ENCODE measurements around the gene KRTAP9-2.
"Not testable (repeated sequence)": the region's sequence is repeated elsewhere in the genome, so short reads cannot be mapped to it uniquely, and the experiment has no call there.

The KRTAP9-2 gene, protein sequence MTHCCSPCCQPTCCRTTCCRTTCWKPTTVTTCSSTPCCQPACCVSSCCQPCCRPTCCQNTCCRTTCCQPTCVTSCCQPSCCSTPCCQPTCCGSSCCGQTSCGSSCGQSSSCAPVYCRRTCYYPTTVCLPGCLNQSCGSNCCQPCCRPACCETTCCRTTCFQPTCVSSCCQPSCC

DNA sequence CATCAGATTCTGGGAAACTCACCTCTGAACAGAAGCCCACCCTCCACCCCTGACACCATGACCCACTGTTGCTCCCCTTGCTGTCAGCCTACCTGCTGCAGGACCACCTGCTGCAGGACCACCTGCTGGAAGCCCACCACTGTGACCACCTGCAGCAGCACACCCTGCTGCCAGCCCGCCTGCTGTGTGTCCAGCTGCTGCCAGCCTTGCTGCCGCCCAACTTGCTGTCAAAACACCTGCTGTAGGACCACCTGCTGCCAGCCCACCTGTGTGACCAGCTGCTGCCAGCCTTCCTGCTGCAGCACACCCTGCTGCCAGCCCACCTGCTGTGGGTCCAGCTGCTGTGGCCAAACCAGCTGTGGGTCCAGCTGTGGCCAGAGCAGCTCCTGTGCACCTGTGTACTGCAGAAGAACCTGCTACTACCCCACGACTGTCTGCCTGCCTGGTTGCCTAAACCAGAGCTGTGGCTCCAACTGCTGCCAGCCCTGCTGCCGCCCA lies at the start of gene KRTAP9-2:
Gene KRTAP9-2, plus strand, starts transcription at position 51 of the 498 bp plus-strand sequence. Its CDS starts 7 bp downstream, at position 58.
- not testable (repeated sequence) for DNase-seq

DNA sequence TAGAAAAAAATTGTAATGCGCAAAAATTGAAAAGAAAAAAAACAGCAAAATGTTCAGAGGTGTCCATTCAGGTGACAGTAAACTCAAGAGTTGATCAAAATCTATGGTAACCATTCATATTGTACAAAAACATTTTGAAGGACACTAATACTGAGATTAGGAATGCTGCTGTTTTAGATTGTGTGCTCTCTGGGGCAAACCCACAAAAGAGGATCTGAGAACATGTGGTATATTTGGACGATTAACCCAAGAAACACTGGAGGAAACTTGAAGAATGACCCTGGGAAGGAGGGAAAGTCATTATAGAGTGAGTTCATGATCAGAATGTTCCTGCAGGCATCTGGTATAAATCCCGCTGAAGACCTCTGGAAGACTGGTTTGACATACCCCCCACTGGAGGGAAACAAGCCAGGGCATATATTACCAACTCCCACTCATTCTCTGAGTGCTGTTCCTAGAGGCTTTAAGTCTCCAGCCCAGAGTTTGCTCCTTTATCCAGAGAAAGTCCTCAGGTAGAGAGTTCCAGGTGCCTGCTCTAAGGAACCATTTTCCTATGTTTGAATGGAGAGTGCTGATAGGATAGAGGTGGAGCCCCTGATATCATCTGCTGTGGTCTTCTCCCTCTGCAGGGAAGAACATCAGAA lies 49.6 kb upstream of the KRTAP9-2 start:
- DNase-seq = no peak

DNA sequence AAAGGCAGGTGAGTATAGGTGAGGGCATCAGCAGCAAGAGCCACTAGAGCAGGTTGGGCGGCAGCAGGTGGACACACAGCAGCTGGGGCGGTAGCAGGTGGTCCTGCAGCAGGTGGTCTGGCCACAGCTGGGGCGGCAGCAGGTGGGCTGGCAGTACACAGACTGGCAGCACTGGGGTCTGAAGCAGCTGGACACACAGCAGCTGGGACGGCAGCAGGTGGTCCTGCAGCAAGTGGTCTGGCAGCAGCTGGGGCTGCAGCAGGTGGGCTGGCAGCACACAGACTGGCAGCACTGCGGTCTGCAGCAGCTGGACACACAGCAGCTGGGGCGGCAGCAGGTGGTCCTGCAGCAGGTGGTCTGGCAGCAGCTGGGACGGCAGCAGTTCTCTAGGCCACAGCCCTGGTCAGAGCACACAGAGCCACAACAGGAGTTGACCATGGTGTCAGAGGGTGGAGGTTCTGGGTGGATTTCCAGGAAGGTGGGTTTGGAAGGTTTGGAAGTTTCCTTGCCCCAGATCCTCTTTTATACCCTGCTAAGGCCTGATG lies 48.6 kb upstream of the KRTAP9-2 start, which contains the start of gene KRTAP4-2:
Gene KRTAP4-2, minus strand, starts transcription at position 495 of the 545 bp plus-strand sequence. Its CDS starts 57 bp downstream, at position 438.
- no peak for DNase-seq

DNA sequence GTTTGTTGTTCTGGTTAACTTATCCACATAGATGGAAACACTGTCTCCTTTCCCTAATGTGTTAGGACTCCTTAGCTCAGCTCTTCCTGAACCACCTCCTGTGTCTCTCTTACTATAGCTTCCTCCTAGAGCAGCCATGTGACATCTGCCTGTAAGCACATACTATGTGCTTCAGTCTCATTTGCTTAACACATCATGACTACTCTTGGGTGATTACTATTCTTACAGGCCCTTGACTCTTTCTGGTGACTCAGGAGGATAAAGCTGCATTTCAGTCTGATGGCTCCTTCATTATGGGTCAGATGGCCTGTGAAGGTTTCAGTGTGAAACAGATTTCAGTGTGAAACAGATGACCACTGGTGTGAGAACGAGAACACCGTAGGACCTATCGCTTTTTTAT lies 48.1 kb upstream of the KRTAP9-2 start:
- DNase-seq = no peak

DNA sequence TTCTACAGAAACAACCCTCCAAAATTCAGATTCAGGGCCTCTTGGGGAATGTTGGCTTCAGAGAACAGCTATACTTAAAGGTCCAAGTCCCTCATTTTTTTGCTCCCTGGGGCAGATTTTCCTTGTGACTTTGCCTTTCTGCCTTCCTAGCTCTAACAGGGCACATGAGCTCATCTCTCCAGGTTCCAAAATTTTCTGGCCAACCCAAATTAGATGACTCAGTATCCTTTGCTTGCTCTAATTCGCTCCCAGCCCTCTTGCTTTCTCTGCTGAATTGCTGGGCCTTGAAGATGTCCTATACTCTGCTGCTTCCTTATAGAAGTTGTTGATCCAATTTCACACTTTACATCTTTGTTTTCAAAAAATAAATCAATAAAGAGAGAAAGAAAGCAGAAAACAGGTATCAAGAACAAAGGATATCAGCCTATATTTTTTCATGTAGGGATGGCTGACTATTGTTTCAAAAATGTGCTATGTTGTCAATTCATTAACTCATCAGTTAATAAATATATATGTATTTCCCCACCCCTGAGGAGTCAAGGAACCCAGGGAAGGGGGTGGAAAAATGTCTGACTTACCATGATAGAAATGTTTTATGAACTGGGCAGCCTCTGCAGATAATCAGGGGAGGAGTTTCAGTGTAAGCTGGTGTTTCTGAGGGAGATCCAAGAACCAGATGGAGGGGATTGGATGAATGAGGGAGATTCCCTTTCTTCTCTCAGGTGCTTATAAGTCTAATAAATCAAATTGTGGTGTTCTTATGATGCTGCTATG lies 47.4 kb upstream of the KRTAP9-2 start:
- DNase-seq = no peak

DNA sequence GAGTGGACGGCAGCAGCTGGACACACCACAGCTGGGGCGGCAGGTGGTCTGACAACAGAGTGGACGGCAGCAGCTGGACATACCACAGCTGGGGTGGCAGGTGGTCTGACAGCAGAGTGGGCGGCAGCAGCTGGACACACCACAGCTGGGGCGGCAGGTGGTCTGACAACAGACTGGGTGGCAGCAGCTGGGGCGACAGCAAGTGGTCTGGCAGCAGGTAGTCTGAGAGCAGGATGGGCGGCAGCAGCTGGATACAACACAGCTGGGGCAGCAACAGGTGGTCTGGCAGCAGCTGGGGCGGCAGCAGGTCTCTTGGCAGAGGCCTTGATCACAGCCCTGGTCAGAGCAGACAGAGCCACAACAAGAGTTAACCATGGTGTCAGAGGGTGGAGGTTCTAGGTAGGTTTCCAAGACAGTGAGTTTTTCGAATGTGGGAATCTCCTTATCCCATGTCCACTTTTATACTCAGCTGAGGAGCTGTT lies 41.9 kb upstream of the KRTAP9-2 start, which contains the start of gene KRTAP4-1:
Gene KRTAP4-1, minus strand, starts transcription at position 432 of the 482 bp plus-strand sequence. Its CDS starts 57 bp downstream, at position 375.
- DNase-seq = no peak

DNA sequence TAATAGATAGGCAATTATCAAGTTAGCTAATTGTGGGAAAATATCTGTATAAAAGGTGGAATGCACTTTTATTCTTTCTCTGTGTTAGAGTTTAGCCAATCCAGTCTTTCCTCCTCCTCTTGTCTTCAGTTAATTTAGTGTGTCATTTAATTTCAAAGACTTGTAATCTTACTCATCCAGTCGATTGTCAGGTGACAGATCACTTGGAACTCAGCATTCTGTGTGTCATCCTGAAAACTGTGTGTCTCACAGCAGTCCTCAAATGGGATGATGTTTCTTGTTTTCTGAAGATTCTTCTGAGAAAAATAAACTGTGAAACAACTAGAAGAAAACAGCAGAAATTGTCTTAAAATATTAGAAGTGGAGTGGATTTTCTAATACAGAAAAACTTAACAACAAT lies 41.4 kb upstream of the KRTAP9-2 start:
- no peak for DNase-seq

DNA sequence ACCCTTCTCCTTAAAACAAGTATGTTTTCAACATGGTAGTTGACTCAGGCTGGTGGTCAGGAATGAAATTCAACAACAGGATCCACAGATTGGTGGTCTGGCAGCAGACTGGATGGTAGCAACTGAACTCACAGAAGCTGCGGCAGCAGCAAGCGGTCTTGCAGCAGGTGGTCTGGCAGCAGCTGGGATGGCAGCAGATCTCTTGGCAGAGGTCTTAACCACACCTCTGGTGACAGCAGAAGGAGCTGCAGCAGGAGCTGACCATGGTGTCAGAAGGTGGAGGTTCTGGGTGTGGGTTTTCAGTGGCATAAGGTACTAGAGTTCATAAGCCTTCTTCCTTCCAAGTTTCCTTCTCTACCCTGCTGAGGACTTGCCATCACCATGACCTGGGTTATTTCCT lies 39.6 kb upstream of the KRTAP9-2 start:
- DNase-seq = no peak

DNA sequence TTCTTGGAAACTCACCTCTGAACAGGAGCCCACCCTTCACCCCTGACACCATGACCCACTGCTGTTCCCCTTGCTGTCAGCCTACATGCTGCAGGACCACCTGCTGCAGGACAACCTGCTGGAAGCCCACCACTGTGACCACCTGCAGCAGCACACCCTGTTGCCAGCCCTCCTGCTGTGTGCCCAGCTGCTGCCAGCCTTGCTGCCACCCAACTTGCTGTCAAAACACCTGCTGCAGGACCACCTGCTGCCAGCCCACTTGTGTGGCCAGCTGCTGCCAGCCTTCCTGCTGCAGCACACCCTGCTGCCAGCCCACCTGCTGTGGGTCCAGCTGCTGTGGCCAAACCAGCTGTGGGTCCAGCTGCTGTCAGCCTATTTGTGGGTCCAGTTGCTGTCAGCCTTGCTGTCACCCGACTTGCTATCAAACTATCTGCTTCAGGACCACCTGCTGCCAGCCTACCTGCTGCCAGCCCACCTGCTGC lies 36.6 kb upstream of the KRTAP9-2 start, which contains the start of gene KRTAP9-1:
Gene KRTAP9-1, plus strand, starts transcription at position 51 of the 482 bp plus-strand sequence. Its CDS starts 0 bp downstream, at position 51.
- DNase-seq = not testable (repeated sequence)

DNA sequence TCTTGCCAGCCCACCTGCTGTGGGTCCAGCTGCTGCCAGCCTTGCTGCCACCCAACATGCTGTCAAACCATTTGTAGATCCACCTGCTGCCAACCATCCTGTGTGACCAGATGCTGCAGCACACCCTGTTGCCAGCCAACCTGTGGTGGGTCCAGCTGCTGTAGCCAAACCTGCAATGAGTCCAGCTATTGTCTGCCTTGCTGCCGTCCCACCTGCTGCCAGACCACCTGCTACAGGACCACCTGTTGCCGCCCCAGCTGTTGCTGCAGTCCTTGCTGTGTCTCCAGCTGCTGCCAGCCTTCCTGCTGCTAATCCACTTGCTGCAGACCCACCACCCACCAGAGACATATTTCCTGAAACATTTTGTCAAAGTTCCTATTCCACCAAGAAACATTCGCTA lies 36.1 kb upstream of the KRTAP9-2 start:
- no peak for DNase-seq

DNA sequence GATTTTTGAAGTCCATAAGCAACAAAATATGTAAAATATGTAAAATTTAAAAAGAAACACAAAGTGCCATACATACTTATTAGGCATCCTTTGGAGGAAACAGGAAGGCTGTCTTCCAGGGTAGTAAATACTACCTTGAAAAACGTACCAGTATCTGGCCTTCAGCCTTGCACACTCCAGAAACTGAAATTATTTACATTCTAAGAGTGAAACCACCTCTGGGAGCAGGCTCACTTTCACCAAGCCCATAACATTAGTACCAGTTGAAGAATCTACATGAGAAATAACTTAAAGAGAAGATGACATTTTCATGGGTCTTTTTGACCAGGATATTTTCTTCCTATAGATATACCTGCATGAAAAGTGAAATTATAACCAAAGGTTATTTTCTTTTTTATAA lies 30.4 kb upstream of the KRTAP9-2 start:
- DNase-seq = no peak

DNA sequence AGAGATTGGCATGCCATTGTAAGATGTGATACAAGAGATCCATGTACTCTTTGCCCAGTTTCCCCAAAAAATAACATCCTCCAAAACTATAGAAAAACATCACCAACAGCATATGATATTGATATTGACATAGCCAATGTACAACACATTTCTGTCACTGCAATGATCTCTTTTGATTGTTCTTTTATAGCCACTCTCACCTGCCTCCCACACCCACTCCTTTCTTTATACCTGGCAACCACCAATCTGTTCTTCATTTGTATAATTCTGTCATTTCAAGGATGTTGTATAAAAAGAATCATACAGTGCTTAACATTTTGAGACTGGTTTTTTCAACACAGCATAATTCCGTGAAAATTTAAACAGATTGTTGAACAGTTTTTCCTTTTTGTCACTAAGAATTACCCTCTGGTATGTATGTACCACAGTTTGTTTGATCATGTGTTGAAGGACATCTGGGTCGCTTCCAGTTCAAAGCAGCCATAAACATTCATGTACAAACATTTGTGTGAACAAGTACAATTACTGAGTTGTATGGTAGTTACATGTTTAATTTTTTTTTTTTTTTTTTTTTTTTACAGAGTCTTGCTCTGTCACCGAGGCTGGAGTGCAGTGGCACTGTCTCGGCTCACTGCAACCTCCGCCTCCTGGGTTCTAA lies 26.9 kb upstream of the KRTAP9-2 start:
- DNase-seq = no peak

DNA sequence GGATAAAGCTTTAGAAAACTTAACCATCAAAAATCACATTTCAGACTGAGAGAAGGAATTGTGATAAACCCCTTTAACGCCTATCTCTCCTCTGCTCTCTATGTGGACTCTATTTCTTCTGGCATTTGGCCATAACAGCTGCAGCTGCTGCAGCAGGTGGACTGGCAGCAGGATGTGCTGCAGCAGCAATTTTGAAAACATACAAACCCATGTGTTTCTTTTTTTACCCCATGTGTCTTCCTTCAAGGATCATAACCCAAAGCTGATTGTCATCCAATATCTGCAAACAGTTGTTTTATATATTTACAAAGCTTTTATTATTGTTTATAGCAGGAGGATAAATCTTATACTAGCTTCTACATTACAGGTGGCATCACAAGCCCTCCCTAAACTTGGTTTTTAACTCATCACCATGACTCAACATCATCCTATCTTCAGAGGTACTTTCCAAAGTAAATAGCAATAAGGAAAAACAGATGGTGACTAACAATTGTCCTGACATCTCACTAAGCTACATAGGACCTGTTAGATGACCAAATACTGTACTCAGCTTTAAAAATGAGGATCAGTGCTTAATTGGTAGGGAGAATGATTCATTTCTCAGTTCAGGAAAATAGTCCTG lies 14.5 kb upstream of the KRTAP9-2 start:
- no peak for DNase-seq

DNA sequence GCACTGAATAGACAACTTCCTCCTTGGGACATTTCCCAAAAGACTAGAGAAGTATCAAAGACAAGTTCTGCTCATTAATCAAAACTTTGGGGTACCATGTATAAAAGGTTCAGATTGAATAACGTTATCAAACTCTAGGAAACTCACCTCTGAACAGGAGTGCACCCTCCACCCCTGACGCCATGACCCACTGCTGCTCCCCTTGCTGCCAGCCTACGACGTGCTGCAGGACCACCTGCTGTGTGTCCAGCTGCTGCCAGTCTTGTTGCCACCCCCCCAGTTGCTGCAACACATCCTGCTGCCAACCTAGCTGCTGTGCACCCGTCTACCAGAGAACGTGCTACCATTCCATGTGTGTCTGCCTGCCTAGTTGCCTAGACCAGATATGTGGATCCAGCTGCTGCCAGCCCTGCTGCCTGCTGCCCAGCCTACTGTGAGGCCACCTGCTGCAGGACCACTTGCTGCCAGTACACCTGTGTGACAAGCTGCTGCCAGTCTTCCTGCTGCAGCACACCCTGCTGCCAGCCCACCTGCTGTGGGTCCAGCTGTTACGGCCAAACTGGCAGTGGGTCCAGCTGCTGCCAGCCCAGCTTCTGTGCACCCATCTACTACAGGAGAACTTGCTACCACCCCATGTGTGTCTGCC lies 13.8 kb upstream of the KRTAP9-2 start:
- no peak for DNase-seq

DNA sequence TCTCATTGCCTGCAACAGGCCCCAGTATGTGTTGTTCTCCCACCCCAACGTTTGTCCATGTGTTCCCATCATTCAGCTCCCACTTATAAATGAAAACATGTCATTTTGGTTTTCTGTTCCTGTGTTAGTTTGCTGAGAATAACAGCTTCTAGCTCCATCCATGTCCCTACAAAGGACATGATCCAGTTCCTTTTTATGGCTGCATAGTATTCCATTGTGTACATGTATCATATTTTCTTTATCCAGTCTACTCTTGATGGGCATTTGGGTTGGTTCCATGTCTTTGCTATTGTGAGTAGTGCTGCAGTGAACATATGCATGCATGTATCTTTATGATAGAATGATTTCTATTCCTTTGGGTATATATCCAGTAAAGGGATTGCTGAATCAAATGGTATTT lies 10.8 kb upstream of the KRTAP9-2 start:
- DNase-seq = no peak

DNA sequence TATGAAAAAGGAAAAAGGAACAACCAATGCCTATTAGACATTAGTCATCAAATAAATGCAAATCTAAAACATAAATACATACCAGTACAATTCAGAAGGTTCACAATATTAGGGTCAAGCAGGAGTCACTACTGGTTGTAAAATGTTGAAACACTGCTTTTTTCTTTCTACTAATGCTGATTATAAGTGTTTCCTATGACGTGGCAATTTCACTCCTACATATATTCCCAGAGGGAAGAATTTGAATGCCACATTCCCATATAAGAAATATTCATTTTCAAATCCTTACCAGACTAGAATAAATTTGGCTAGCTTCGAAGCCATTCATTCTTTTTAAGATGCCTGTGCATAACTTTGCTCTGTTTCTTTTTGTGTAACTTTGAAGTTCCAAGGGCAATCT lies 2.6 kb upstream of the KRTAP9-2 start:
- DNase-seq = no peak

DNA sequence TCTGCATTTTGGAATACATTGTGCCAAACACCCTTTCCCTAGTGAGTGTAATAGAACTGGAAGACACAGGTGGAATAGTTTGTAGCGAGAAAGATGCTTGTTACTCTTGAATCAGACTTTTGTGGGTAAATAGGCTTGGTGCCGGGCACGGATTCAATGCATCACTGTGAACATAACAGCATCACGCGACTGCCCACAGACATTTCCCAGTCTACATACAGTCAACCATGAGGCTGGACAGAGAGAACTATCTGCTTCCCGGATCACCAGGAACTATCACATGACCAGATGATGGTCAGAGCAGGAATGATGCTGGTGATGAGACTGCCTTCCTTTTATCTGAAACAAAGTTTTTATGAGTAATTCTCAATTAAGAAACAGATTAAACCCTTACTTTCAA lies 397 bp upstream of the KRTAP9-2 start:
- no peak for DNase-seq

DNA sequence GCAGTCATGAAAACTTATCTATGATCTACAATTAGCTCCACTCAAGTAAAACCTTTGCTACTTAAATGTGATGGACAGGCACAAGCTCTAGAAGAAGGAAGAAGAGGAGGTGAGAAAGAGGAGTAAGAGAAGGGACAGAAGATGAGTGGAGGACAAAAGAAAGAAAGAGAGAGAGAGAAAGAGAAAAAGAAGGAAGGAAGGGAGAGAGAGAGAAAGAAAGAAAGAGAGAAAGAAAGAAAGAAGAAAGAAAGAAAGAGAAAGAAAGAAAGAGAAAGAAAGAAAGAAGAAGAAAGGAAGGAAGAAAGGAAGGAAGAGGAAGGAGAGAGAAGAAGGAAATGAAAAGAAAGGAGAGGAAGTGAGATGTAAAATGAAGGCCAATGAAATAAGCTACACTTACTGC lies 3.6 kb downstream of the KRTAP9-2 start:
- no peak for DNase-seq

DNA sequence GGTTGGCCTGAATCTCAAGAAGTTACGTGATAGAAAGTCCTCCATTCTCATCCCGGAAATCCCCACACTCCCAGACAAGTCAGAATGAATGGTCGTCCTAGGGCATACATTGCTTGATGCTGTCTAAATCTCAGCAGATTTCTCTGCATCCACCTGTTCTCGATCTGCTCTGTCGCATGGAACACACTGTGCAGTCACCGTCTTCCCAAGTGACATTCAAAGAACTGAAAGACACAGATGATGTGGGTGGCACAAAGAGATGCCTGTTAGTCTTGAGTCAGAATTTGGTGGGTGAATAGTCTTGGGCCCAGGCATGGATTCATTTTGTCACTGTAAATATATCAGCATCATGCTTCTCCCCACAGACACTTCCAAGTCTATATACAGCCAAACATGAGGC lies 5.3 kb downstream of the KRTAP9-2 start:
- DNase-seq = no peak

DNA sequence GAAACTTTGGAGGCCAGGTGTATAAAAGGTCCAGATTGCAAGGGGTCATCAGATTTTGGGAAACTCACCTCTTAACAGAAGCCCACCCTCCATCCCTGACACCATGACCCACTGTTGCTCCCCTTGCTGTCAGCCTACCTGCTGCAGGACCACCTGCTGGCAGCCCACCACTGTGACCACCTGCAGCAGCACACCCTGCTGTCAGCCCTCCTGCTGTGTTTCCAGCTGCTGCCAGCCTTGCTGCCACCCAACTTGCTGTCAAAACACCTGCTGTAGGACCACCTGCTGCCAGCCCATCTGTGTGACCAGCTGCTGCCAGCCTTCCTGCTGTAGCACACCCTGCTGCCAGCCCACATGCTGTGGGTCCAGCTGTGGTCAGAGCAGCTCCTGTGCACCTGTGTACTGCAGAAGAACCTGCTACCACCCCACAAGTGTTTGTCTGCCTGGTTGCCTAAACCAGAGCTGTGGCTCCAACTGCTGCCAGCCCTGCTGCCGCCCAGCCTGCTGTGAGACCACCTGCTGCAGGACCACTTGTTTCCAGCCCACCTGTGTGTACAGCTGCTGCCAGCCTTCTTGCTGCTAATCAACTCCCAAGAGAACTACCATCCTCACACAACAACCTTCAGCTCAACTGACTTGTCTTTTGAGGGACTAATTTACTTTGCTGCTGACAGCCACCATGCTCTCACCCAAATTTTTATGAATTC lies 6.1 kb downstream of the KRTAP9-2 start, which contains the start of gene KRTAP9-3:
Gene KRTAP9-3, plus strand, starts transcription at position 51 of the 707 bp plus-strand sequence. Its CDS starts 53 bp downstream, at position 104.
- not testable (repeated sequence) for DNase-seq
